Measurements from ENCODE around the gene GNLY. TPM values are rescaled to one million over a fixed set of nuclear protein-coding genes. Genes with fewer than 3 reads are reported as not detected.

GNLY gene
- total and polyA plus RNA-seq, 2 of the 13 experiments (the other 11 are each of a cell fraction or from before 2014, with no cell fraction given): not detected

DNA sequence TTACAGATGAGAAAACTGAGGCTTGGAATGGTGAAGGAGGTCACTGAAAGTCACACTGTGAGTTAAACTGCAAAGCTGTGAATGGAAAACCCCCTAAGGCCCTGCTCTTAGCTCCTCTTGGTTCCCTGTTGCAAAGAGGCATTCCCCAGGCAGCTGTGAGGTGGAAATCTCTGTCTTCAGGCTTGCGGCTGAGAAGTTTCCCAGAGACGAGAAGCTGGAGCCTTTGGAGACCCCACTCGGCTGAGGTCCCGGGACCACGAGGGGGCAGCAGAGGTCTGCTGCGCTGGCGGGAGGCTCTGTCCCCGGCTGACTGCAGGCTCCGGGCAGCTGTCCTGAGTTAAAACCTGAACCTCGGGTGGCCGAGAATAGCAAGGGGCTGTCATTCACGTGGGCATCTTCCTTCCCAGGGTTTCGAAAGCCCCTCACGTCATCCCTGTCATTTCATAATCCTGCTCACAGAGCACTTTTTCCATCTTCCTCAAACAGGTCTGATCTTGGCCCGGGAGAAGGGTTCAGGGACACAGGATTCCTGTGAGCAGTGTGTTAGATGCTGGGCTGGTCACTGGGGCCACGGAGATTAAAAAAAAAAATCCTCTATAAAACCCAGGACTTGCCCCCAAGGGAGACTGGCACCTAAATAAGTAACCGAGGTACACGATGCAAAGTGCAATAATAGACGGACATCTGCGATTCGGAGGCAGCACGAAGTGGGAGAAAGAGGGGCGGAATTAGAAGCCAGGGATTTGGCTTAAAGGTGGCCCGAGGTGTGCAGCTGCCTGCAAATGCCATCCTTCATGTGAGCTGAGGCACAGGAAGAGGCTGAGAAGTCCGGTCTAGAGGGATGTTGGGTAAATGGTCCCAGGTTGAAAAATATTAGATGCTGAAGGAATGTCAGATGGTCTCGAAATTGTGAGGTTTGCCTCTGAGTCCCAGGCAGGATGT lies 35.0 kb downstream of the GNLY start (continued):
- TF ChIP-seq ZNF350 (CRISPR knock-in tag; IDR thresholded peaks at IDR 0.05; ENCODE audit: borderline replicate concordance, low read depth): 0 out of 2 replicates have a peak, but pooled peaks have one; percentile 33
- TF ChIP-seq WIZ (CRISPR knock-in tag; IDR thresholded peaks at IDR 0.05): no peak
- TF ChIP-seq, protein P1, sequence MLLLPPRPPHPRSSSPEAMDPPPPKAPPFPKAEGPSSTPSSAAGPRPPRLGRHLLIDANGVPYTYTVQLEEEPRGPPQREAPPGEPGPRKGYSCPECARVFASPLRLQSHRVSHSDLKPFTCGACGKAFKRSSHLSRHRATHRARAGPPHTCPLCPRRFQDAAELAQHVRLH (CRISPR knock-in tag; IDR thresholded peaks at IDR 0.05; ENCODE audit: borderline replicate concordance, low read depth): peak; percentile 66; the same call in 1 of the 2 replicates
- peak; percentile 69; the same call in 1 of the 2 replicates for TF ChIP-seq KDM2A (CRISPR knock-in tag; IDR thresholded peaks at IDR 0.05; ENCODE audit: borderline replicate concordance, low read depth)
- TF ChIP-seq, protein P2, sequence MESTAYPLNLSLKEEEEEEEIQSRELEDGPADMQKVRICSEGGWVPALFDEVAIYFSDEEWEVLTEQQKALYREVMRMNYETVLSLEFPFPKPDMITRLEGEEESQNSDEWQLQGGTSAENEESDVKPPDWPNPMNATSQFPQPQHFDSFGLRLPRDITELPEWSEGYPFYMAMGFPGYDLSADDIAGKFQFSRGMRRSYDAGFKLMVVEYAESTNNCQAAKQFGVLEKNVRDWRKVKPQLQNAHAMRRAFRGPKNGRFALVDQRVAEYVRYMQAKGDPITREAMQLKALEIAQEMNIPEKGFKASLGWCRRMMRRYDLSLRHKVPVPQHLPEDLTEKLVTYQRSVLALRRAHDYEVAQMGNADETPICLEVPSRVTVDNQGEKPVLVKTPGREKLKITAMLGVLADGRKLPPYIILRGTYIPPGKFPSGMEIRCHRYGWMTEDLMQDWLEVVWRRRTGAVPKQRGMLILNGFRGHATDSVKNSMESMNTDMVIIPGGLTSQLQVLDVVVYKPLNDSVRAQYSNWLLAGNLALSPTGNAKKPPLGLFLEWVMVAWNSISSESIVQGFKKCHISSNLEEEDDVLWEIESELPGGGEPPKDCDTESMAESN (CRISPR knock-in tag; conservative IDR thresholded peaks at IDR 0.05): no peak
- no peak for TF ChIP-seq NR2F6 (IDR thresholded peaks at IDR 0.05)
- peak; percentile 36; the same call in 1 of the 2 replicates for TF ChIP-seq NR2F6 (CRISPR knock-in tag; IDR thresholded peaks at IDR 0.05)
- TF ChIP-seq, protein P3, sequence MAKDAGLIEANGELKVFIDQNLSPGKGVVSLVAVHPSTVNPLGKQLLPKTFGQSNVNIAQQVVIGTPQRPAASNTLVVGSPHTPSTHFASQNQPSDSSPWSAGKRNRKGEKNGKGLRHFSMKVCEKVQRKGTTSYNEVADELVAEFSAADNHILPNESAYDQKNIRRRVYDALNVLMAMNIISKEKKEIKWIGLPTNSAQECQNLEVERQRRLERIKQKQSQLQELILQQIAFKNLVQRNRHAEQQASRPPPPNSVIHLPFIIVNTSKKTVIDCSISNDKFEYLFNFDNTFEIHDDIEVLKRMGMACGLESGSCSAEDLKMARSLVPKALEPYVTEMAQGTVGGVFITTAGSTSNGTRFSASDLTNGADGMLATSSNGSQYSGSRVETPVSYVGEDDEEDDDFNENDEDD (CRISPR knock-in tag; IDR thresholded peaks at IDR 0.05; ENCODE audit: borderline replicate concordance): peak; percentile 23; the same call in 1 of the 2 replicates
- TF ChIP-seq PHF5A (CRISPR knock-in tag; IDR thresholded peaks at IDR 0.05; ENCODE audit: low read depth, unreplicated experiment): no peak
- peak; percentile 30; the same call in 1 of the 2 replicates for TF ChIP-seq RXRB (CRISPR knock-in tag; IDR thresholded peaks at IDR 0.05; ENCODE audit: borderline replicate concordance)
- 0 out of 2 replicates have a peak, but pooled peaks have one; percentile 24 for TF ChIP-seq THAP11 (CRISPR knock-in tag; IDR thresholded peaks at IDR 0.05)
- TF ChIP-seq HOXA5 (CRISPR knock-in tag; IDR thresholded peaks at IDR 0.05): peak; percentile 64; the same call in 1 of the 2 replicates
- 0 out of 2 replicates have a peak, but pooled peaks have one; percentile 46 for TF ChIP-seq ZSCAN9 (CRISPR knock-in tag; IDR thresholded peaks at IDR 0.05; ENCODE audit: borderline replicate concordance)
